Stimulated activated CD4-positive, alpha-beta T cell treated with anti-CD3 and anti-CD28 coated beads, Interleukin-4, amount 100 ng/mL, for 48 hours (primary cell): Measurements from ENCODE around the gene ABCA12.

Source experiments
- DNase-seq, 2 donors: peaks; one replicate each; pipeline ENCODE4 v3.0.0-alpha.2; 2020; ENCODE audit warnings: low read depth in 2 of 2

ABCA12 gene

DNA sequence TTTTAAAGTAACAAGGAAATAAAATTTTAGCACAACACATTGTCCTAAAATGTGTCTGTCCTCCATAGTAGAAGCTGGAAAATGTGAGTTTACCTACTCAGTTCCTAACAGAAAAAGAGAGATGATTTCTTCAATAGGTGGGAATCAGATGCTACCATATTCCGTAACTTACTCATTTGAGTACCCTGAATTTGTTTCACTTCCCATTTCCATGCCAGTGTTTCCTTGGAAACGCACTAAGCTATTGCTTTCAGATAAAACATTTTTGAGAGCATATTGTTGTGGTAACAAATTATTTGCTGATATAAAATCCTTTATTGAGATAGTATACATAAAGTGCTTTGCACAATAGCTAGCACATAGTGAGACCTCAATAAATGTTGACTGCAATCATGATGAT is 191.5 kb downstream of the ABCA12 start:
- no peak for DNase-seq

DNA sequence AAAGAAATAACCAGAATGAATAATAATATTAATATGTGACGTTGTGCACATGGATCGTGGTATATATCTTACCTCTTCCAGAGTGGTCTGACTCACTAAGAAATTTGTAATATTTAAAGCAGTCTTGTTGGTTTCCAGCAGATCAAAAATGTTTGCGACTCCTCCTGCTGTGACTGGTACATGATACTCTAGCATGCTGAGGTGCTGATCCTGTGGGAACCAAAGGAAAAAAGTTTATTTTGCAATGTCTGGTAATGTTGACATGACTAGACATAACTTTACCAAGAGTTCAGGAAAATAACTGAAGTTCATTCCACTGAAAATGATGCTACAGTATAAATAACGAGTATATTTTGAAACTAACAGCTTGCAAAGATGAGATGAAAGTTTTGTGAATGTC is 204.4 kb downstream of the ABCA12 start:
- no peak for DNase-seq

DNA sequence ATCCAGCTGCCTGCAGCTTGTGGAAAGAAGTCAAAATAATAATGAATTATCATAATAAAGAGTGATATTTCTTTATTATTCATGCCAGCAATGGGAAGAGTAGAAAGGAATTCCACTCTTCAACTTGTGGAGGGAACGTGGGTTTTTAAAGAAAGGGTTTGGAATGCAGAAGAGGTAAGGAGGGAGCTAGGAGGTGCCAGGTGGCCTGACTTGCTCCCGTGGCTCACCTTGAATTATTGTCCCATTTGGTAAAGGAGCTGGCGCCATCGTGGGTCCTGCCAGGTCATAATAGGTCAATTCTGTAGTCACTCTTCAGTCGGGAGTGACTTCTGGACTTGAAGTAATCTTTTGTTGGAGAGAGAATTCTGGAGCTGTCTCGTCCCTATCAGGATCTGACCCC is 233.8 kb downstream of the ABCA12 start:
- no peak for DNase-seq

DNA sequence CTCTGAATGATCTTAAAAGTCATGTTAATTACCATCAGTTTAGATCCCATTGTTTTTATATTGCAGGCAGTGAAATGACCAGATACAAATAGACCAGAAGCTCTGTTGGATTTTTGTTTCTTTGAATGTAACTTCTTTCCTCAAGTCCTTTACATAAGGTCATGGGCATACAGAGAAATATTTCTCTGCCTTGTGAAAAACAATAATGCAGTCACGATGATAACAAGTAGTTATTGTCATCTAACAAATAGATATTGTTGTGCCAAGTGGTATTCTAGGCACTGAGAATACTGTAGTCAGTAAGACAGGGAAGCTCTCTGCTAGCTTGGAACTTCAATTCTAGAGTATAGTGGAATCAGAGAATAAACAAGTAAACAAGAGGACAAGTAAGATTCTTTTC is 234.2 kb downstream of the ABCA12 start:
- no peak for DNase-seq

DNA sequence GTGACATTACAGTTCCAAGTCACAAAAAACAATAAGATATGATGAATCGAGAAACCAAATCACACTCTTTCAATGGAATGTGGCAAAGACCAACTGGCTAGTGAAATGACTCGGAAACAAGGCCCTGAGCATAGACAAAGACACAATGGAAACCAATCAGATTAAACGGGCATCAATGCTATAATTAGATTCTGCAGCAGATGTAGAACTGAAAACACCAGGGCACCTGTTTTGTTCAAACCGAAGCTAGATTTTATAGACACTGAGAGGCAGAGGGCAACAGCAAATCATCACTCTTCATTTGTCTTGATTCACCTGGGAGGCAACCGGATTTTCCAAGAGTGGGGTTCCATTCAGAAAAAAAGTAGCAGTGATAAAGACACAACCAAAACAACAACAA is 236.1 kb downstream of the ABCA12 start:
- no peak for DNase-seq

DNA sequence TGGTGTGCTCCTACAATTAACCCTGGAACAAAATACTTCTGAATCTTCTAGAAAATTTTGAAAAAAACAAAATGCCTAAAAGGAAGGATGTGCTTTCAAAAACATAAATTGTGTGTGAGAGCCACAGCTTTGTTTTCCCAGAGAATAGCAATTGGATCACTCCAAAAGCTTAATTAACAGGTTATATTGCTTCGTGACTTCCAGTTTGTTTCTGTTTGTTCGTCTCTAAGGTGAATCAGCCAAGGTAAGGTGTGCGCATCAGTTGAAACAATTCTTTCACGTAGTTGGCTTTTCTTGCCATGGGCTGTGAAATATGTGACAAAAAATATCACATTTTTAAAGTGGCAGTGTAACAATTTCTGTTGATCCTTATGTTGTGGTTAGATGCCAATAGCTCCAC is 238.7 kb downstream of the ABCA12 start:
- DNase-seq = no peak

DNA sequence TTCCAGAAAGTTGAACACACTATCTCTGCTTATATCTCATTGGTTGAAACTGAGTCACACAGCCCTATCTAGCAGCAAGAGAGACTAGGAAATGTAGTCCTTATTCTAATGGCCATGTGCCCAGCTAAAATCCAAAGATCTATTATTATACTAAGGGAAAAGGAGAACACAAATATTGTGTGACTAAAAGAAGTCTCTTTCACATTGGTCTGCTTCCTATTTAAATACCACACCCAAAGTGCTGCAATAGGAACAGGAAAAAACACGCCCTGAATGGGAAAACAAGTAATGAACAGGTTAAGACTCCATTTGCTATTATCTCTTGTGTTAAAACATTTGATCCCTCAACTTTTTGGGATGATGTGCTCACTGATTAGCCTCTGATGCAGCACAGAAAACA is 242.2 kb downstream of the ABCA12 start:
- DNase-seq = no peak

DNA sequence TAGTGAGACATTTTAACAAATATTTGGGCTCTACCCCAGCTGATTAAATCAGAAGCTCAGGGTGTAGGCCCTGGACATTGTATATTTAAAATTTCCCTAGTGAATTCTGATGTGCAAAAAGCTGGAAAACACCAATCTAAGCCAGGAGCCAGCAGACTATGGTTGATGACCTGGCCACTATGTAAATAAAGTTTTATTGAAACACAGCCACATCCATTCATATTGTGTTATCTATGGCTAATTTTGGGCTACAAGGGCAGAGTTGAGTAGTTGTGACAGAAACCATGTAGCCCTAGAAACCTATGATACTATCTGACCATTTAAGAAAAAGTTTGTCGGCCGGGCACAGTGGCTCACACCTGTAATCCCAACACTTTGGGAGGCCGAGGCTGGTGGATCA is 243.0 kb downstream of the ABCA12 start:
- no peak for DNase-seq

DNA sequence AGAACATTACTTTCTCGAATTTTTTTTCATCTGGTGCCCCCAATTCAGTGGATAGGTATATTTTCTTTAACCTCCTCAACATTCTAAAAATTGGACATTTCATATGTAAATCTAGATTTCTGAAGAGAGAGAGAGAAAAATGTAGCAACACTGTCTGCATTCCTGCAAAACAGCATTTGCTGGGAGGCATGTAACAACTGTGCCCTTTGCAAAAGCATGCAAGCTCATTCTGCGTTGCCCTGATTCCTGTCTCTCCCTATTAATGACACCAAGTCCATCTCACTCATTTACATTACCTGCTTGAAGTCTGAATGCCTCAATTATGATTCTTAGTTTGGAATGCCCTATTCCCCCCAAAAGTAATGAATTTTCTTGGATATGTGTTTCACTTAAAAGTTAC is 249.1 kb downstream of the ABCA12 start:
- DNase-seq = no peak

DNA sequence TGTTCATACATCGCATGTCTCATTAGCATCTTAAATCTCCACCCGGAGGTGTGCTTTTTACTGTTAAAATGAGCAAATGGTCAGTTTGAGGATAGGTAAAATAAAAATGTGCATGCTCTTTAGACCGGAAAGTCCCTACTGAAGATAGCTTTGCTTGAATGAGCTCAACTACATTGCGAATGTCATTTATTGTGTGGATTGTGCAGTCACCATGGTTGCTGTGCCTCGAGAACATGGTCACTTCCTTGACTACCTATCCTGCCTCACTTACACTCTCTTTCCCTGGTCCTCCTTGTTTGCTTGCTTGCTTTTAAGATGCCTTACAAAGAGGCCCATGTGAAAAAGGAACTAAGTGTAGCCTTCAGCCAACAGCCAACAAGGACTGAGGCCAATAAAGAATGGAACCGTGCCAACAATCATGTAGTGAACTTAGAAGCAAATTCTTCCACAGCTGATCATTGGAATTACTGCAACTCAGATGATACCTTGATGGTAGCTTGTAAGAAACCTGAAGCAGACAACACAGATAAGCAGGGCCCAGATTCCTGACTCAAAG is 256.7 kb downstream of the ABCA12 start:
- DNase-seq = no peak
